Endothelial cell of umbilical vein (primary cell): ENCODE measurements around the gene ITFG1. TPM values are rescaled to one million over a fixed set of nuclear protein-coding genes. Genes with fewer than 3 reads are reported as not detected.

ENCODE experiments used
- BruUV-seq: library from RNA; stranded (reverse); fragments of 400-500 nt; replicated peaks from 2 replicates; lab custom pipeline; 2021; lab: Mats Ljungman, UMichigan
- CTCF ChIA-PET: fragments of 300-600, 350-600 bp; sonication (Branson Sonifier 250); formaldehyde crosslinking; loops from one replicate; lab custom pipeline; 2021; ENCODE audit warnings: antibody characterized with exemption, inconsistent platforms; lab: Charles Lee
- POLR2A ChIA-PET: fragments of 300-600, 350-600 bp; sonication (Branson Sonifier 250); formaldehyde crosslinking; loops from one replicate; lab custom pipeline; 2021; ENCODE audit warnings: antibody characterized with exemption, inconsistent platforms; lab: Charles Lee
- DNase-seq: peaks from one replicate; pipeline ENCODE4 v3.0.0-alpha.2; 2011; ENCODE audit warnings: low read depth, low spot score
- FAIRE-seq: peaks from 2 replicates; lab custom pipeline; 2011; peaks lifted over from hg19 to GRCh38; lab: Jason Lieb, UNC
- H2AFZ ChIP-seq: 2 replicates; pipeline ENCODE4 v1.6.0; 2012; ENCODE audit warnings: low read depth, low read length, control low read depth, inconsistent platforms
- H3K27ac ChIP-seq: 2 replicates; pipeline ENCODE4 v1.5.1; 2011; ENCODE audit warnings: low read depth, mild to moderate bottlenecking, control low read depth, low read length, moderate library complexity; ENCODE audit not compliant: insufficient read depth
- H3K27me3 ChIP-seq, 2 experiments: 2 replicates each; pipeline versions ENCODE4 v1.6.0 to v1.6.1; 2011; ENCODE audit warnings: low read length in 2 of 2, mixed read lengths in 1 of 2; ENCODE audit not compliant: control insufficient read depth in 2 of 2, insufficient read depth in 2 of 2
- H3K36me3 ChIP-seq, 2 experiments: 2 replicates in 1 of 2; 3 replicates in 1 of 2; pipeline ENCODE4 v1.5.1; 2011; ENCODE audit warnings: low read length in 2 of 2, mild to moderate bottlenecking in 1 of 2, moderate library complexity in 1 of 2; ENCODE audit not compliant: control insufficient read depth in 2 of 2, insufficient read depth in 2 of 2; ENCODE audit errors: extremely low read depth in 1 of 2
- H3K4me1 ChIP-seq: 3 replicates; pipeline ENCODE4 v1.5.1; 2011; ENCODE audit warnings: mild to moderate bottlenecking, low read length; ENCODE audit not compliant: control insufficient read depth, insufficient read depth; ENCODE audit errors: extremely low read depth
- H3K4me2 ChIP-seq: 2 replicates; pipeline ENCODE4 v1.6.1; 2011; ENCODE audit warnings: low read length, control low read depth, mixed read lengths; ENCODE audit not compliant: insufficient read depth
- H3K4me3 ChIP-seq, 3 experiments: fragments of 200-600 bp in 1 of 3; sonication (generic), shearing (Covaris generic) in 1 of 3; replicated peaks in 1 of 3; 2 replicates each; pipeline ENCODE4 v1.5.1; 2011 to 2016; ENCODE audit warnings: control low read depth in 3 of 3, low read length in 3 of 3, mild to moderate bottlenecking in 2 of 3, inconsistent platforms in 1 of 3, low read depth in 1 of 3, moderate library complexity in 1 of 3; ENCODE audit not compliant: insufficient read depth in 1 of 3
- H3K79me2 ChIP-seq: 2 replicates; pipeline ENCODE4 v1.6.0; 2012; ENCODE audit warnings: low read length, inconsistent platforms; ENCODE audit not compliant: control insufficient read depth, insufficient read depth
- H3K9ac ChIP-seq: replicated peaks from 2 replicates; pipeline ENCODE3; 2011; ENCODE audit warnings: low read length, control low read depth; ENCODE audit not compliant: insufficient read depth; ENCODE audit errors: extremely low read depth
- H3K9me1 ChIP-seq: replicated peaks from 3 replicates; pipeline ENCODE4 v1.6.0; 2011; ENCODE audit warnings: mild to moderate bottlenecking, low read length; ENCODE audit not compliant: control insufficient read depth, insufficient read depth; ENCODE audit errors: extremely low read depth
- H3K9me3 ChIP-seq: replicated peaks from 2 replicates; pipeline ENCODE4 v1.5.1; 2012; ENCODE audit warnings: low read length, inconsistent platforms; ENCODE audit not compliant: control insufficient read depth, insufficient read depth
- H4K20me1 ChIP-seq: replicated peaks from 2 replicates; pipeline ENCODE3; 2011; ENCODE audit warnings: mild to moderate bottlenecking, low read length; ENCODE audit not compliant: control insufficient read depth, insufficient read depth; ENCODE audit errors: extremely low read depth
- CTCF ChIP-seq, 2 donors: IDR thresholded peaks; 1 replicate in 1 of 2; 2 replicates in 1 of 2; pipeline ENCODE4 v1.5.1; 2011; ENCODE audit warnings: low read length in 2 of 2, mild to moderate bottlenecking in 2 of 2, moderate library complexity in 2 of 2, control low read depth in 1 of 2, inconsistent platforms in 1 of 2, low read depth in 1 of 2; ENCODE audit not compliant: insufficient read depth in 1 of 2; ENCODE audit errors: extremely low read depth in 1 of 2
- EZH2 ChIP-seq: IDR thresholded peaks from 2 replicates; pipeline ENCODE4 v1.6.1; 2012; ENCODE audit warnings: borderline replicate concordance, low read depth, mild to moderate bottlenecking, moderate library complexity, low read length, inconsistent platforms; ENCODE audit not compliant: severe bottlenecking
- FOS ChIP-seq: IDR thresholded peaks from 2 replicates; pipeline ENCODE4 v1.6.1; 2011; ENCODE audit warnings: mild to moderate bottlenecking, low read length, moderate library complexity, borderline replicate concordance; ENCODE audit not compliant: insufficient read depth
- GATA2 ChIP-seq: IDR thresholded peaks from 2 replicates; pipeline ENCODE4 v1.7.0; 2011; ENCODE audit warnings: low read depth, mild to moderate bottlenecking, moderate library complexity, mixed read lengths, low read length; ENCODE audit not compliant: insufficient read length, insufficient read depth
- JUN ChIP-seq: IDR thresholded peaks from 2 replicates; pipeline ENCODE4 v1.6.1; 2011; ENCODE audit warnings: borderline replicate concordance, low read depth; ENCODE audit not compliant: insufficient read length, insufficient read depth
- MAX ChIP-seq: IDR thresholded peaks from 2 replicates; pipeline ENCODE4 v1.6.1; 2011; ENCODE audit not compliant: insufficient read depth, insufficient read length
- MYC ChIP-seq: IDR thresholded peaks from one replicate; pipeline ENCODE4 v1.6.1; 2011; ENCODE audit warnings: mild to moderate bottlenecking, low read depth, low read length
- POLR2A ChIP-seq: IDR thresholded peaks from 2 replicates; pipeline ENCODE4 v1.6.1; 2012; ENCODE audit warnings: low read depth, mild to moderate bottlenecking, control low read depth, low read length
- POLR2AphosphoS5 ChIP-seq: IDR thresholded peaks from 2 replicates; pipeline ENCODE4 v1.6.1; 2012; ENCODE audit warnings: low read depth, mild to moderate bottlenecking, control low read depth, low read length, moderate library complexity; ENCODE audit not compliant: insufficient read depth
- dilution Hi-C: fragments of 300-500 bp; cut with MboI; formaldehyde crosslinking; loops from one replicate; pipeline ENCODE4 v1.15.0; 2019; ENCODE audit warnings: low sequenced_read_pairs; ENCODE audit not compliant: extremely low pct_ligation_motif_present
- intact Hi-C: fragments of 100-400 bp; cut with micrococcal nuclease; formaldehyde crosslinking; loops from one replicate; pipeline ENCODE4 v1.10.0; 2022
- polyA plus RNA-seq, 4 experiments: library from polyadenylated mRNA; depleted of rRNA in 3 of 4; stranded (reverse) in 3 of 4; unstranded in 1 of 4; fragments of >200 nt; gene quantifications; 2 replicates each; pipeline versions ENCODE4 v1.2.1 to v1.2.3, GENCODE V29; 2011 to 2012; ENCODE audit warnings: missing spikeins in 1 of 4
- total RNA-seq: library from RNA; stranded (reverse); gene quantifications from 2 replicates; pipeline ENCODE4 v1.2.3, GENCODE V29; 2021

ITFG1 gene
- total and polyA plus RNA-seq, 2 donors (not counting 3 experiments of a cell fraction or from before 2014, with no cell fraction given): 32.1 to 44.2 TPM

GRCh38 chr16:47258874-47259461, 201.9 kb downstream of the ITFG1 start:
- intact Hi-C loops (loop anchor here (1.0 to 5.0 kb wide), 4 partner anchors 117 to 898 kb away; partner anchors contain the start of genes ITFG1, NETO2 and PHKB), dilution Hi-C loops (no loop called here)
- no TSS peak for BruUV-seq
- CTCF ChIA-PET: interaction anchor here (0.6 to 1.7 kb wide), 12 partner anchors 9 to 796 kb away, joined by 3 to 13 read pairs (median 4); partner anchors contain the start of gene NETO2
- Histone ChIP-seq H3K27me3 (no peaks in the 10 kb centered on the region), H3K27ac (no peak overlapping the region), H3K4me1 (no peaks in the 10 kb centered on the region), H2AFZ (no peak overlapping the region), H4K20me1 (no peaks in the 10 kb centered on the region), H3K79me2 (no peaks in the 10 kb centered on the region), H3K4me2 (no peak overlapping the region), H3K9ac (no peak overlapping the region), H3K36me3 (no peaks in the 10 kb centered on the region), H3K9me1 (no peaks in the 10 kb centered on the region), H3K4me3 (no peak overlapping the region), H3K9me3 (no peaks in the 10 kb centered on the region)
- TF ChIP-seq POLR2AphosphoS5 (no peak), CTCF (IDR thresholded peaks at IDR 0.05; ENCODE audit: extremely low read depth in 1 of 2, insufficient read depth in 1 of 2, low read depth in 1 of 2, low read length in 2 of 2) (peak; percentile 61 to 69), MYC (no peak)
- DNase-seq (peak; percentile 33), FAIRE-seq (peak; percentile 49)
- POLR2A ChIA-PET: no interaction called here

- no peak overlapping the region for H2AFZ ChIP-seq
- no TSS peak for BruUV-seq
- H3K36me3 ChIP-seq: no peaks in the 10 kb centered on the region
- no peak for FAIRE-seq
- no peak for DNase-seq
- H3K9me1 ChIP-seq: no peaks in the 10 kb centered on the region
- H3K4me3 ChIP-seq: no peak overlapping the region
- H3K4me1 ChIP-seq: no peaks in the 10 kb centered on the region
- no peaks in the 10 kb centered on the region for H4K20me1 ChIP-seq
- ChIA-PET POLR2A (no interaction called here), CTCF (interaction anchor here (0.9 kb wide), 1 partner anchor 16 kb away, joined by 3 read pairs; no protein-coding TSS in a partner anchor)
- no peak overlapping the region for H3K9ac ChIP-seq
- no peaks in the 10 kb centered on the region for H3K79me2 ChIP-seq
- intact Hi-C loops: loop anchor here (5.0 kb wide), 1 partner anchor 112 kb away; the partner anchor contains the start of gene NETO2
- no peaks in the 10 kb centered on the region for H3K9me3 ChIP-seq
- no peak overlapping the region for H3K4me2 ChIP-seq
- TF ChIP-seq JUN (no peak), MYC (no peak), MAX (no peak), EZH2 (no peak), CTCF (IDR thresholded peaks at IDR 0.05; ENCODE audit: extremely low read depth in 1 of 2, insufficient read depth in 1 of 2, low read depth in 1 of 2, low read length in 2 of 2) (no peak), POLR2AphosphoS5 (no peak), POLR2A (no peak), FOS (no peak), GATA2 (no peak)
- H3K27me3 ChIP-seq: no peaks in the 10 kb centered on the region
- no peak overlapping the region for H3K27ac ChIP-seq
- dilution Hi-C loops: no loop called here
These were observed 206.1 kb downstream of the ITFG1 start for GRCh38 chr16:47254756-47255155.
